Spleen (tissue), 11 donors: ENCODE results near the gene NUP210L. TPM values are rescaled to one million over a fixed set of nuclear protein-coding genes. Genes with fewer than 3 reads are reported as not detected.
"Not testable (repeated sequence)": the region's sequence is repeated elsewhere in the genome, so short reads cannot be mapped to it uniquely, and the experiment has no call there.

ENCODE experiments used
- DNase-seq: peaks from one replicate; pipeline ENCODE4 v3.0.0-alpha.2; 2020
- H3K27ac ChIP-seq, 8 donors: fragments of 200-600 bp; sonication (generic) in 7 of 8; 1 replicate in 4 of 8; 2 replicates in 4 of 8; pipeline versions ENCODE4 v1.5.0 to v1.8.0; 2016 to 2021; ENCODE audit warnings: inconsistent platforms in 4 of 8, mild to moderate bottlenecking in 4 of 8, moderate library complexity in 1 of 8
- H3K27me3 ChIP-seq, 7 donors: fragments of 200-600 bp; sonication (generic) in 6 of 7; replicated peaks in 1 of 7; 1 replicate in 4 of 7; 2 replicates in 3 of 7; pipeline versions ENCODE4 v1.5.0 to v1.8.0; 2016 to 2021; ENCODE audit warnings: inconsistent platforms in 3 of 7, mild to moderate bottlenecking in 1 of 7
- H3K36me3 ChIP-seq, 6 donors: fragments of 200-600 bp; sonication (generic) in 5 of 6; 1 replicate in 4 of 6; 2 replicates in 2 of 6; pipeline versions ENCODE4 v1.5.0 to v1.8.0; 2016 to 2021; ENCODE audit warnings: inconsistent platforms in 2 of 6
- H3K4me1 ChIP-seq, 6 donors: fragments of 200-600 bp; sonication (generic) in 5 of 6; 1 replicate in 3 of 6; 2 replicates in 3 of 6; pipeline versions ENCODE4 v1.5.0 to v1.8.0; 2016 to 2021; ENCODE audit warnings: inconsistent platforms in 3 of 6
- H3K4me3 ChIP-seq, 8 donors: fragments of 200-600 bp; sonication (generic) in 7 of 8; 1 replicate in 4 of 8; 2 replicates in 4 of 8; pipeline versions ENCODE4 v1.5.0 to v1.8.0; 2016 to 2021; ENCODE audit warnings: inconsistent platforms in 4 of 8, mild to moderate bottlenecking in 4 of 8, moderate library complexity in 2 of 8
- H3K9me3 ChIP-seq, 8 donors: fragments of 200-600 bp; sonication (generic) in 7 of 8; 1 replicate in 4 of 8; 2 replicates in 4 of 8; pipeline versions ENCODE4 v1.5.0 to v1.8.0; 2016 to 2021; ENCODE audit warnings: inconsistent platforms in 4 of 8
- POLR2A ChIP-seq, 3 donors: fragments of 450-650 bp; IDR thresholded peaks; one replicate each; pipeline ENCODE4 v1.5.1; 2017; ENCODE audit warnings: antibody characterized with exemption in 3 of 3, mild to moderate bottlenecking in 1 of 3
- POLR2AphosphoS5 ChIP-seq, 3 donors: sonication (generic); formaldehyde crosslinking; IDR thresholded peaks; one replicate each; pipeline ENCODE4 v1.5.1; 2017; ENCODE audit warnings: antibody characterized with exemption in 3 of 3
- WGBS, 5 donors: extraction: QIAGEN DNeasy Blood & Tissue Kit in 3 of 5; methylation state at CpG; one replicate each; pipeline versions ENCODE4 v1.1.5 to v1.1.7; 2013 to 2018; 5-methylcytosine and 5-hydroxymethylcytosine counted together
- intact Hi-C: fragments of 100-400 bp; cut with DNase I; formaldehyde crosslinking; loops from one replicate; pipeline ENCODE4 v1.15.0; 2023; ENCODE audit warnings: low total_unique reads
- polyA plus RNA-seq, 3 donors: library from polyadenylated mRNA; stranded (reverse); fragments of 200-250 nt; gene quantifications; one replicate each; pipeline ENCODE4 v1.2.1, GENCODE V29; 2013
- total RNA-seq, 7 donors: library from RNA; depleted of rRNA in 3 of 7; stranded (reverse); fragments of >200 nt in 3 of 7; fragmentation: NEBNext Ultra II Directional in 4 of 7; extraction: Animal tissue kit (Norgen Biotek cat#: 25700) in 4 of 7; gene quantifications; one replicate each; pipeline versions ENCODE4 v1.1.0 to v1.2.1, GENCODE V29; 2016 to 2021
- TF ChIP-seq, protein P1 (sequence below), 11 experiments: fragments of 200-600 bp in 7 of 11; fragments of 450-650 bp in 4 of 11; sonication (generic) in 4 of 11; IDR thresholded peaks in 8 of 11; conservative IDR thresholded peaks in 3 of 11; 1 replicate in 7 of 11; 2 replicates in 4 of 11; pipeline versions ENCODE4 v1.4.0 to v1.8.0; 2016 to 2021; ENCODE audit warnings: antibody characterized with exemption in 11 of 11, inconsistent platforms in 4 of 11, mild to moderate bottlenecking in 1 of 11
- donor health status: healthy with polysubstance abuse.
- donor health status: DM: no; HTN: no; CAD: no; lungs with moderate emphysema.
- donor health status: DM: no; HTN: no; CAD: no.
- donor health status: Bipolar disorder and iron deficiency.
- donor health status: healthy.
- donor health status: DM: no; HTN: no; CAD: no.
- donor health status: DM: yes; HTN: yes; CAD: no.

Gene NUP210L
- total and polyA plus RNA-seq, 10 donors, result 0.02 to 0.34 (median 0.09) TPM; not detected in 4

DNA sequence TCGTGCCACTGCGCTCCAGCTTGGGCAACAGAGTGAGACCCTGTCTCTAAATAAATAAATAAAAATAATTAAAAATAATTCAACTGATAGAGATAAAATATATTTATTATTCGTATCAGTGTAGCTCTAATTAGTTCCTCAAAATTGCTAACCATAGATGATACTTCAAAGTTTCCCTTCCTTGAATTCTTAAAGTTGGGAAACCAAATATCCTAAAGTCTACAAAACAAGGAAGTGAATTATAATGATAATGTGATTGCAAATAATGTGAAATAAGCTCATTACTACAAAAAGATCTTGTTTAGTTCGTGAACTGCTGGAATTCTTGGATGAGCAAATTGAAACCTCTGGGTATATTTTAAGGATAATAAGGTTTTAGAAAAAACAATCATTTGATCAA, 60.5 kb downstream of the NUP210L start:
- TF ChIP-seq POLR2AphosphoS5 (IDR thresholded peaks at IDR 0.05) (no peak), POLR2A (IDR thresholded peaks at IDR 0.05) (no peak)
- TF ChIP-seq, protein P1, sequence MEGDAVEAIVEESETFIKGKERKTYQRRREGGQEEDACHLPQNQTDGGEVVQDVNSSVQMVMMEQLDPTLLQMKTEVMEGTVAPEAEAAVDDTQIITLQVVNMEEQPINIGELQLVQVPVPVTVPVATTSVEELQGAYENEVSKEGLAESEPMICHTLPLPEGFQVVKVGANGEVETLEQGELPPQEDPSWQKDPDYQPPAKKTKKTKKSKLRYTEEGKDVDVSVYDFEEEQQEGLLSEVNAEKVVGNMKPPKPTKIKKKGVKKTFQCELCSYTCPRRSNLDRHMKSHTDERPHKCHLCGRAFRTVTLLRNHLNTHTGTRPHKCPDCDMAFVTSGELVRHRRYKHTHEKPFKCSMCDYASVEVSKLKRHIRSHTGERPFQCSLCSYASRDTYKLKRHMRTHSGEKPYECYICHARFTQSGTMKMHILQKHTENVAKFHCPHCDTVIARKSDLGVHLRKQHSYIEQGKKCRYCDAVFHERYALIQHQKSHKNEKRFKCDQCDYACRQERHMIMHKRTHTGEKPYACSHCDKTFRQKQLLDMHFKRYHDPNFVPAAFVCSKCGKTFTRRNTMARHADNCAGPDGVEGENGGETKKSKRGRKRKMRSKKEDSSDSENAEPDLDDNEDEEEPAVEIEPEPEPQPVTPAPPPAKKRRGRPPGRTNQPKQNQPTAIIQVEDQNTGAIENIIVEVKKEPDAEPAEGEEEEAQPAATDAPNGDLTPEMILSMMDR (IDR thresholded peaks at IDR 0.05 in 8 of 11, conservative IDR thresholded peaks at IDR 0.05 in 3 of 11), result no peak
- H3K9me3 ChIP-seq, result no peaks in the 10 kb centered on the region
- WGBS, 5 donors, result 84 to 90% (median 88%) methylated on average over 4 of the region's 4 CpGs

DNA sequence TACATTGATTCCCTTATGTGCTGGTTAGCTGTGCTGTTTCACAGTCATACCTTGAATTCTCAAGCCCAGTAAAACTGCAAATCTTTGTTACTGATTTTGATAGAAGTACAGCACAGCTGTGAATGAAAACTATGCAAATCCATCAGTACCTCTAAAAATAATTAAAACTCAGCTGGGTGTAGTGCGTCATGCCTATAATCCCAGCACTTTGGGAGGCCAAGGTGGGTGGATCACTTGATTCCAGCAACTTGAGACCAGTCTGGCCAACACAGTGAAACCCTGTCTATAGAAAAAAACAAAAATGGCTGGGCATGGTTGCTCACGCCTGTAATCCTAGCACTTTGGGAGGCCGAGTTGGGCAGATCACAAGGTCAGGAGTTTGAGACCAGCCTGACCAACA, 61.2 kb downstream of the NUP210L start:
- WGBS, 5 donors, result 83 to 94% (median 86%) methylated on average over 3 of the region's 3 CpGs
- DNase-seq, result no peak
- no peak for TF ChIP-seq POLR2AphosphoS5 (IDR thresholded peaks at IDR 0.05)
- TF ChIP-seq, protein P1 (IDR thresholded peaks at IDR 0.05 in 8 of 11, conservative IDR thresholded peaks at IDR 0.05 in 3 of 11), result no peak
- TF ChIP-seq POLR2A (IDR thresholded peaks at IDR 0.05), result no peak
- Histone ChIP-seq H3K4me3 (no peak overlapping the region), H3K27me3 (no peaks in the 10 kb centered on the region), H3K36me3 (no peaks in the 10 kb centered on the region), H3K27ac (no peak overlapping the region), H3K4me1 (no peaks in the 10 kb centered on the region), H3K9me3 (no peaks in the 10 kb centered on the region)
- intact Hi-C loops, result no loop called here

More for the DNA sequence above, 60.5 kb downstream of the NUP210L start:
- DNase-seq, result no peak
- no peak overlapping the region for H3K27ac ChIP-seq
- no peaks in the 10 kb centered on the region for H3K4me1 ChIP-seq
- no peaks in the 10 kb centered on the region for H3K36me3 ChIP-seq
- intact Hi-C loops, result no loop called here
- H3K27me3 ChIP-seq, result no peaks in the 10 kb centered on the region
- no peak overlapping the region for H3K4me3 ChIP-seq

DNA sequence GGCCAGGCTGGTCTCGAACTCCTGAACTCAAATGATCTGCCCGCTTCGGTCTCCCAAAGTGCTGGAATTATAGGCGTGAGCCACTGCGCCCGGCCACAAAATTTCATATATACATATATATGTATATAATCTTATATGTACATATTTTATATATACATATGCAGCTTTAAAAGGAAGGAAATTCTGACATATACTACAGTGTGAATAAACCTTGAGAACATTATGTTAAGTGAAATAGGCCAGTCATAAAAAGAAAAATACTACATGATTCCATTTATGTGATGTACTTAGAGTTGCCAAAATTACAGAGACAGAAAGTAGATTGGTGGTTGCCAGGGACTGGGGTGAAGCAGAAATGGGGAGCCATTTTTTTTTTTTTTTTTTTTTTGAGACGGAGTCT, 63.2 kb downstream of the NUP210L start:
- Histone ChIP-seq H3K36me3 (no peaks in the 10 kb centered on the region), H3K9me3 (peaks cover 0 to 5% (median 0%) of the 10 kb centered on the region in 8 donors), H3K27ac (no peak overlapping the region), H3K27me3 (no peaks in the 10 kb centered on the region), H3K4me1 (no peaks in the 10 kb centered on the region), H3K4me3 (no peak overlapping the region)
- intact Hi-C loops, result no loop called here
- WGBS, 5 donors, result 91 to 99% (median 95%) methylated on average over 6 to 7 of the region's 7 CpGs
- no peak for DNase-seq
- no peak for TF ChIP-seq POLR2AphosphoS5 (IDR thresholded peaks at IDR 0.05)
- TF ChIP-seq, protein P1 (IDR thresholded peaks at IDR 0.05 in 8 of 11, conservative IDR thresholded peaks at IDR 0.05 in 3 of 11), result no peak
- no peak for TF ChIP-seq POLR2A (IDR thresholded peaks at IDR 0.05)

DNA sequence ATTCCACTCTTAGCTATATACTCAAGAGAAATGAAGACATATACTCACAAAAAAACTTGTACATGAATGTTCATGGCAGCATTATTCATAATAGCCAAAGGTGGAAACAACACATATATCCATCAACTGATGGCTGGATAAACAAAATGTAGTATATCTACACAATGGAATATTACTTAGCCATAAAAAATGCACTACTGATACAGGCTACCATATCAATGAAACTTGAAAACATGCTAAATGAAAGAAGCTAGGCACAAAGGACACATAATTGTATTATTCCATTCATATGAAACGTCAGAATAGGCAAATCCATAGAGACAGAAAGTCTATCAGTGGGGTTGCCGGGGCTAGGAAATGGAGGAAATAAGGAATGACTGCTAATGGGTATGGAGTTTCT, 67.3 kb downstream of the NUP210L start:
- H3K27ac ChIP-seq, result no peak overlapping the region
- intact Hi-C loops, result no loop called here
- peaks cover 0 to 22% (median 10%) of the 10 kb centered on the region in 8 donors for H3K9me3 ChIP-seq
- H3K4me3 ChIP-seq, result no peak overlapping the region
- 76 to 87% (median 79%) methylated on average over 2 of the region's 2 CpGs for WGBS, 5 donors
- TF ChIP-seq POLR2A (IDR thresholded peaks at IDR 0.05) (no peak), POLR2AphosphoS5 (IDR thresholded peaks at IDR 0.05) (no peak)
- TF ChIP-seq, protein P1 (IDR thresholded peaks at IDR 0.05 in 8 of 11, conservative IDR thresholded peaks at IDR 0.05 in 3 of 11), result no peak
- no peak for DNase-seq
- H3K36me3 ChIP-seq, result no peaks in the 10 kb centered on the region
- no peaks in the 10 kb centered on the region for H3K27me3 ChIP-seq
- no peaks in the 10 kb centered on the region for H3K4me1 ChIP-seq

DNA sequence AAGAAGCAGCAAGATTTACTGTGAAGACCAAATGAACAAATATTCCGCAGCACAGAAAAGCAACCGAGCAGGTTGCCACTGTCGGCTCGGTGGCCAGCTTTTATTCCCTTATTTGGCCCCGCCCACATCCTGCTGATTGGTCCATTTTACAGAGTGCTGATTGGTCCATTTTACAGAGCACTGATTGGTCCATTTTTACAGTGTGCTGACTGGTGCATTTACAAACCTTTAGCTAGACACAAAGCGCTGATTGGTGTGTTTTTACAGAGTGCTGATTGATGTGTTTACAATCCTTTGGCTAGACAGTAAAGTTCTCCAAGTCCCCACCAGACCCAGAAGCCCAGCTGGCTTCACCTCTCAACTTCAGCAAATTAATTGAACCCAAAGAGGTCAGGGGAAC, 71.8 kb downstream of the NUP210L start:
- H3K4me3 ChIP-seq, H3K4me1 ChIP-seq, H3K36me3 ChIP-seq, H3K27me3 ChIP-seq, H3K27ac ChIP-seq, DNase-seq, intact Hi-C loops: not testable (repeated sequence)
- WGBS, 5 donors, result 72 to 84% (median 76%) methylated on average over 6 of the region's 6 CpGs
- peaks cover 0 to 22% (median 10%) of the 10 kb centered on the region in 8 donors for H3K9me3 ChIP-seq
